GM21528 (cell line): ENCODE results near the gene PGGHG.
"Not testable (repeated sequence)": the region's sequence is repeated elsewhere in the genome, so short reads cannot be mapped to it uniquely, and the experiment has no call there.

Experiments
- ATAC-seq: cut with Tn5 transposase; IDR thresholded peaks from one replicate; pipeline ENCODE4 v1.9.1; 2021; ENCODE audit warnings: mild to moderate bottlenecking, moderate library complexity; ENCODE audit not compliant: unreplicated experiment, low FRiP score

The PGGHG gene

DNA sequence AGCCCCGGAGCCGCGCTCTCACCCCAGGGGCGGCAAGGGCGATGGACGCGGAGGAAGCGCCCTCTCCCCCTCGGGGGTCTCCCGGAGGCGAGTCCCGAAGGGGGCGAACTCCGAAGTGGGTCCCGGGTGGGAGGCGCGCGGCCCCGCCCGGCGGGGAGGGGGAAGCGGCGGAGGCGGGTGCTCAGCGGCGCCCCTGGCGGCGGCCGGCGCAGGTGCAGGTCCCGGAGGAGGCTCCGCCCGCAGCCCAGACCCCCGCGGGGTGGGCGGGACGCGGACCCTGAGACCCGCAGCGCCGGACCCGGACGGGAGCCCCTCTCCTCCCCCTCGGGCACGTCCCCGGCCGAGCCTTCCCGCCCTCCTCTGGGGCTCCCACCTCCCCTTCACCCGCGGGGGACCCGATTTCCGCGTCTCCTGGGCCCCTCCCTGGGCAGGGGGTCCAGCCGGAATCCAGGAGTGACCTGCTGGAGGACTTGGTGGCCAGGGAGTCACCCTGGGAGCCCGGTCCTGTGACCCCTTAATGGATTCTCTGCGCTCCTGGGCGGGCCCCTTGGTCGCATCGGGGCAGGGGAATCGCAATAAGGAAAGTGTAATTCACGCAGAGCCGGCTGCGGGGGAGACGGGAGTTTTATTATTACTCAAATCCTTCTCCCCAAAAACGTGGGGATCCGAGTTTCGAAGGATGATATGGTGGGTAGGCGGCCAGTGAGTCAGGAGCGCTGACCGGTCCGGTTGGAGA, 22.3 kb downstream of the PGGHG start:
- ATAC-seq: not testable (repeated sequence)

DNA sequence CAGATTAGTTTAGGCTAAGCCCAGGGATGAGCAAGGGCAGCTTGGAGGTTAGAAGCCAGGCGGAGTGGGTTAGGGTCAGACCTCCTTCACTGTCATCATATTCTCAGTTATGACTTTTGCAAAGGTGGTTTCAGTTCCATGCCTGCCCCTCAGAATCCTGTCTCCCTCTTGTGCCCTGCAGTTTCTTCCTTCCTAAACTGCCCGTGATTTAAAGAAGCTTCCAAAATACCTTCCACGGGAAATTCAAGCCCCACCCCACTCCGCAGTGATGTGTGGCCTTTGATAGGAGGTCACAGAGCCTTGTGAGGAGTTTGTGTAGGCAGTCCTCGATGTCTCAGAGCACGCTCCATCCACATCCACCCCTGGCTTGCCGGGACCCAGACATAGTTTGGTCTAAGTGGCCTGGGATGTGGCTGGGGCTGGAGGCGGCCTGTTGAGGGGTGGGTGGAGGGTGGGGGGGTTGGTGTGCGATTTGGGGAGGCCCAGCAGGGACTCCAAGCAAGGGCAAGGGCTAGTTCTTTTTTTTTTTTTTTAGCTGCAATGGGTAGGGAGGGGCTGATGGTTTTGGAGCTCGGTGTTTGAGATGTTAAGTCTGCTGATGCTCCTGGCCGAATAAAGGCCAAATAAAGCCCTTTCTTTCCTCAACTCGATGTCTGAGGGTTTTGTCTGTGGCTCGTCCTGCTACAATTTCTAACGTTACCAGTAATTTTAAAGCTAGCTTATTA, 23.3 kb downstream of the PGGHG start:
- ATAC-seq: no peak

DNA sequence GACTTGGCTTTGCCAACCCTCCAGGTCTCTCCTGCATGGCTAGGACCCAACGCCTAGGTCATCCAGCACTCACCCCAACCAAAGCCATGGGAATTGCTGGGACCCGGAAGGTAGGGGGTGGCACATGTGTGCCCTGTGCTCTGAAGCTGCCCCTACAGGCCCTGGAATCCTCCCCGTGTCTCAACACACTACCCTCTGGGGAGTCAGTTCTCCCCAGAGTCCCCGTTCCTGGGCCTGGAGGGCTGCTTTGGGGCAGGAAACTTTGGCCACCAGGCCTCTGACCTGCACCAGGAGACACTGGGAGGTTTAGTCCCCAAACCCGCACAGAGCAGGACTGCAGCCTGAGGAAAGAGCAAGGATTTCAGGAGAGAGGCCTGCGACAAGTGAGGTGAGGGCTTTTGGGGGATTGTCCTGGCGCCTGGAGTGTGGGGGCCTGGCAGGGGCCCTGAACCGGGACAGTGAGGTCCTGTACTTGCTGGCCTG, 24.4 kb downstream of the PGGHG start:
- no peak for ATAC-seq

DNA sequence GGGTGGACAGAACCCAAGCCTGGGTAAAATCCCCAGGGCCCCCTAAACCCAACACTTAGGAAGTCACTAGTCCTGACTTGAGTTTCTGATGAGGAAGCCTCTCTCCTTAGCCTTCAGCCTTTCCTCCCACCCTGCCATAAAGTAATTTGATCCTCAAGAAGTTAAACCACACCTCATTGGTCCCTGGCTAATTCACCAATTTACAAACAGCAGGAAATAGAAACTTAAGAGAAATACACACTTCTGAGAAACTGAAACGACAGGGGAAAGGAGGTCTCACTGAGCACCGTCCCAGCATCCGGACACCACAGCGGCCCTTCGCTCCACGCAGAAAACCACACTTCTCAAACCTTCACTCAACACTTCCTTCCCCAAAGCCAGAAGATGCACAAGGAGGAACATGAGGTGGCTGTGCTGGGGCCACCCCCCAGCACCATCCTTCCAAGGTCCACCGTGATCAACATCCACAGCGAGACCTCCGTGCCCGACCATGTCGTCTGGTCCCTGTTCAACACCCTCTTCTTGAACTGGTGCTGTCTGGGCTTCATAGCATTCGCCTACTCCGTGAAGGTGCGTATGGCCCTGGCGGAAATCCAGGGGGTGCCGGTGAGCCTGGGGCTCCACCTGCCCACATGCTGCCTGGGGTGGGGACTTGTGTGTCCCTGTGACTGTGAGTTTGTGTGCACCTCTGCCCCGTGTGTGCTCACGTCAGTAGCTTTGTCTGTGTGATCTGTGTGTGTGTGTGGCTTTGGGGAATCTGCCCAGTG, 25.0 kb downstream of the PGGHG start, which contains the start of gene IFITM1:
TSS of gene IFITM1 (plus strand) at position 254 of the 767 bp plus-strand sequence. CDS start at position 385, 131 bp downstream.
- ATAC-seq: no peak

DNA sequence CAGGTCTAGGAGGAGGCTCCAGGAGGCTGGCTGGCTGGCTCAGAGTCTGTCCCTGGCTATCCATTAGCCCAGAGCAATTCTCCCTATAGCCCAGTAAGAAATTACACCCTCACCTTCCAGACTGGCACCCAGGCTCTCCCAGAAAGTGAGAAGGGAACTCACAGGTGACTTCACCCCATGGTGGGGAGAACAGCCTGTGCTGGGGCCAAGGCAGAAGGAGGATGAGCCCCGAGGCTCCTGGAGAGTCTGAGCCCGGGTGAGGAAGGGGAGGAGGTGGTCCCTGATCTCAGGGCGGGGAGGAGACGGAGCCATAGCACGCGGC, 25.6 kb downstream of the PGGHG start:
- not testable (repeated sequence) for ATAC-seq

DNA sequence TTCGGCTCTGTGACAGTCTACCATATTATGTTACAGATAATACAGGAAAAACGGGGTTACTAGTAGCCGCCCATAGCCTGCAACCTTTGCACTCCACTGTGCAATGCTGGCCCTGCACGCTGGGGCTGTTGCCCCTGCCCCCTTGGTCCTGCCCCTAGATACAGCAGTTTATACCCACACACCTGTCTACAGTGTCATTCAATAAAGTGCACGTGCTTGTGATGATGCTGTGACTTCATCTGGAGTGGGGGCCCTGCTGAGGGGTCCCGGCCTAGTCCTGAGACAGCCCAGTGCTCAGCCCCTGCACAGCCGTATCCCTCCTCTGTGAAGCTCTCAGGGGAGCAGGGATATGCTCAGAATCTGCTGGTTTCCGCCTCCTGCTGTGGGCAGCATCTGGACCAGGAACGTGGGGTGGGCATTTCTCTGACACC, 26.1 kb downstream of the PGGHG start:
- ATAC-seq: no peak

DNA sequence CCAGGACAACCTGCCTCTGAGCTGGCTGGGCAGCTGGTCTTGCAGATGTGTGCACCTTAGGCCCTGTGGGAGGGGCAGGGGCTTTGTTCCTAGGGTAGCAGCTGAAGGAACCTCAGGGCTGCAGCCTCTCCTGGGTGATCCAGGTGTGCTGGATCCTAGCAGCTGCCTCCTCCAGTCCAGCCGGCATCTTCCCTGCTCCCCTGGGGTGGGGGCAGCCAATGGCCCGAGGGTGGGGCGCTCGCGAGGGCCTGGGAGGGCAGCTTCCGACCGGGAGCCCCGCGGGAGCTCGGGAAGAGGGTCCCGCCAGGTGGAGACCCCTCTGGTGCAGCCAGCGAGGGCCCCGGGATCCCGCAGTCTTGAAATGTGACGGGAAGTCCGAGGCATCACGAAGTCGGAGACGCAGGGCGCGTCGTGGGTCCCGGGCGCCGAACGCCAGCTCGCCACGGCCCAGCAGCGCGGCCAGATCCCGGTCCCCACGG, 26.6 kb downstream of the PGGHG start:
- no peak for ATAC-seq

DNA sequence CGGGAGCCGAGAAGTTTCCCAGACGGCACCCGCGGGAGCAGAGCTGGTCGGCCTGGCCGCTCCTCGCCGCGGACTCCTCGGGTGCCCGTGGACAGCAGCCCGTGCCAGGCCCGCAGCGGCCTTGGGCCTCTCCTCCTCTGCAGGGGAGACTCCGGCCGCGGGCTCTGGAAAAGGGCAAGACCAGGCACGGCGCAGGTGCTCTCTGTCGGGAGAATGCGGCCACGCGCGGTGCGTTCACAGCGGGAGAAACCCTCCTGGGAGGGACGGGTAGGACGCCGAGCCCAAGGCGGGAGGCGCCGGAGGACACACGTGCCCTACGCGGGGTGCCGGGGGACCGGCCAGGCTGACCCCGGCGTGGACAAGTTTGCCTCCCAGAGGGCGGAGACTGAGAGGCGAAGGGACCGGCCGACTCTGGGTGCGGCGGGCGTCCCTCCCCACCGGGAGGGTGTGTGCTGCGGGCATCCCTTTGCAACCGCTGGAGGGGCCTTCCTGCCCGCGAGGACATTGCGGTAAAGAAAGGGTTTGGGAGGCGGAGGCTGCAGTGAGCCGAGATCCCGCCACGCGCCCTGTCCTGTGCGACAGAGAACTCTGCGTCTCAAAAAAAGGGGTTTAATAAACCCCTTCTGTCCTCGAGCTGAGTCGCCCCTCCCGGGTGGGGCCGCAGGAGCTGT, 27.2 kb downstream of the PGGHG start:
- no peak for ATAC-seq

DNA sequence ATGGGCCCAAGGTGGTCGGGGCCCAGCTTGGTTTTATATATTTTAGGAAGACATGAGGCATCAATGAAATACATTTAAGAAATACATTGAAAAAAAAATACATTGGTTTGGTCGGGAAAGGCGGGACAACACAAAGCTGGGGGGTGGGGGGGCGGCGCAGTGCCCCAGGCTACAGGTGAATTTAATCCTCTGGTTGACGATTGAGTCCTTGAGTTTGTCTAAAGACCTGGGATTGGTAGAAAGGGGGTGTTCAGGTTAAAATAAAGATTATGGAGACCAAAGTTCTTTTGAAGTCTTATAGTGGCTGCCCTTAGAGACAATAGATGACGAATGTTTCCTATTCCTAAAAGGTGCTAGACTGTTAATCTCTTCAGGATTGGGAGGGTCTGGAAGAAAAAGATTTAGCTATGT, 28.0 kb downstream of the PGGHG start:
- ATAC-seq: no peak

DNA sequence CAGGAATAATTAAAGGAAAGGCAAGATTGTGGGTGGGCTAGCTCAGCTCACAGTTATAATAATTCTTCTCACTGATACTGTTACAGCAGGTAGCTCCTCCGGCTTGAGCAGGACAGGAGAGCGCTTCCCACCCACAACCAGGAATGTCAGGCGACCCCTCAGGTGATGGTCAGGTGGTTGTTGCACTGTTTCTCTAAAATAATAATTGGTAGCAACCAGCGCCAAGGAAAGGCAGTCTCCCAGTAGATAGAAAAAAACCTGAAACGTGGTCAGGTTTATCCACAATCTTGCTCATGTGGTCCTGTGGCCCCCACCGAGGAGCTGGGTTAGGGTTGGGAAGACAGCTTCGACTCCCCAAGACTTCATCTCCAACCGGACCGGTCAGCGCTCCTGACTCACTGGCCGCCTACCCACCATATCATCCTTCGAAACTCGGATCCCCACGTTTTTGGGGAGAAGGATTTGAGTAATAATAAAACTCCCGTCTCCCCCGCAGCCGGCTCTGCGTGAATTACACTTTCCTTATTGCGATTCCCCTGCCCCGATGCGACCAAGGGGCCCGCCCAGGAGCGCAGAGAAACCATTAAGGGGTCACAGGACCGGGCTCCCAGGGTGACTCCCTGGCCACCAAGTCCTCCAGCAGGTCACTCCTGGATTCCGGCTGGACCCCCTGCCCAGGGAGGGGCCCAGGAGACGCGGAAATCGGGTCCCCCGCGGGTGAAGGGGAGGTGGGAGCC, 28.9 kb downstream of the PGGHG start:
- not testable (repeated sequence) for ATAC-seq

DNA sequence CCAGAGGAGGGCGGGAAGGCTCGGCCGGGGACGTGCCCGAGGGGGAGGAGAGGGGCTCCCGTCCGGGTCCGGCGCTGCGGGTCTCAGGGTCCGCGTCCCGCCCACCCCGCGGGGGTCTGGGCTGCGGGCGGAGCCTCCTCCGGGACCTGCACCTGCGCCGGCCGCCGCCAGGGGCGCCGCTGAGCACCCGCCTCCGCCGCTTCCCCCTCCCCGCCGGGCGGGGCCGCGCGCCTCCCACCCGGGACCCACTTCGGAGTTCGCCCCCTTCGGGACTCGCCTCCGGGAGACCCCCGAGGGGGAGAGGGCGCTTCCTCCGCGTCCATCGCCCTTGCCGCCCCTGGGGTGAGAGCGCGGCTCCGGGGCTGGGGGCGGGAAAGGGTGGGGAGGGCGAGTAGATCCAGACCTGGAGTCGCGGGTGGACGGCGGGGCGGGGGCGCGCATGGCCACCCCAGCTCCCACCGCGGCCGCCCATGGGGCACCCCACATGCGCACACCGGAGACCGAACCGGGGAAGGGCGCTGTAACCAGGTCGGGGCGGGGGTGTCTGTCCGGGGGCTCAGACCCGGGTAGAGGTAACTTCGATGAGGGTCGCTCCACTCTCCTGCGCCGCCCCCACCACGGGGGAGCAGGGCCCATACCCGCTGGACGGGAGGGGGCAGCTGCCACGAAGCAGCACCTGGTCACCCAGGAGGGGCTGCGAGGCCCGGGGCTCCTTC, 29.6 kb downstream of the PGGHG start:
- ATAC-seq: not testable (repeated sequence)

DNA sequence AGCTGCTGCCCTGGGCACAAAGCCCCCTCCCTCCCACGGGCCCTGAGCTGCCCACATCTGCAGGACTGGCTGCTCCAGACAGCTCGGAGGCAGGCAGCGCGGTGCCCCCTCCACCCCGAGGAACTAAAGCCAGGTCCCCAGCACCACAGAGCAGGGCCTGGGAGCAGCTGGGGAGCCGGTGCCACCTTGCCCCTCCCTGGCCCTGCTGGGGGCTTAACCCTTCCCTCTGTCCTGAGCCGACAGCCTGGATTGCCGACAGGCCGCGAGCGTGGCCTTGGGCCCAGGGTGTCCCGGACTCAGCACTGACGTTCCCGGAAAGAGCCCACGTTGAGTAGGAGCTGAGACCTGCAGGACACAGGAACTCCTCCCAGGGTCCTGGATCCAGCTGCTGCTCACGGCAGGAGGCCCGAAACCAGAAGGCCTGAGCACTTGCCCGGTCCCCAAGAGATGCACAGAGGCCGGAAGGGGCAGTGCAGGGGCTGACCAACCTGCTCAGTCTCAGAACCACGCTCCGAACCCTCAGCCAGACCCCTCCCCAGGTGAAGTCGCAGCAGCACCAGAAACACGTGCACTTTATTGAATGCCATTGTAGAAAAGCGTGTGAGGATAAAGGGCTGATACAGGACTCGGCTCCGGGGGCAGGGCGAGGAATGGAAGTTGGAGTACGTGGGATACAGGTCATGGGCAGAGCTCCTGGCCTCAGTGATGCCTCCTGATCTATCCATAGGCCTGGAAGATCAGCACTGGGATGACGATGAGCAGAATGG, 30.4 kb downstream of the PGGHG start:
- ATAC-seq: not testable (repeated sequence)

DNA sequence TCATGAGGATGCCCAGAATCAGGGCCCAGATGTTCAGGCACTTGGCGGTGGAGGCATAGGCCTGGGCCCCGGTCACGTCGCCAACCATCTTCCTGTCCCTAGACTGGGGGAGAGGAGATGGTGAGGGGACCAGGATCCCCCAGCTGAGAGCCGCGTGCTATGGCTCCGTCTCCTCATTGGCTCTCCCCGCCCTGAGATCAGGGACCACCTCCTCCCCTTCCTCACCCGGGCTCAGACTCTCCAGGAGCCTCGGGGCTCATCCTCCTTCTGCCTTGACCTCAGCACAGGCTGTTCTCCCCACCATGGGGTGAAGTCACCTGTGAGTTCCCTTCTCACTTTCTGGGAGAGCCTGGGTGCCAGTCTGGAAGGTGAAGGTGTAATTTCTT, 31.0 kb downstream of the PGGHG start:
- ATAC-seq: not testable (repeated sequence)

DNA sequence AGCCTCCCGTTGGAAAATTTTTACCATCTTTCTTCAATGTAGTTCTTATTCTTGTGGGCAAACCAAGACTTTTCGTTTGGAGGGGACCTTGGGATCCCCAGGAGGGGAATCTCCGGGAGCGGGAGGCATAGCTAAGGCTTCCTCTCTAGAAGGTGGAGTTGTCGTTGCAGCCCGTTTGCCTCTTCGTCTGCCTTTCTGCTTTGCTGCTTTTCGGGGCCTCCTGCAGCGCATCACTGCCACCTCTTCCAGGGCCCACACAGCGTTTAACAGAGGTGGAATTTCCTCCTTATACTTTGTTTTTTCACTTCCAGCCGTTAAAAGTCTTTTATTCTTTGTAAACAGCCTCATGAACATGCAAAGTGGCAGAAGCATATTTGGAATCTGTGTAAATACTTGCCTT, 35.2 kb downstream of the PGGHG start:
- no peak for ATAC-seq

DNA sequence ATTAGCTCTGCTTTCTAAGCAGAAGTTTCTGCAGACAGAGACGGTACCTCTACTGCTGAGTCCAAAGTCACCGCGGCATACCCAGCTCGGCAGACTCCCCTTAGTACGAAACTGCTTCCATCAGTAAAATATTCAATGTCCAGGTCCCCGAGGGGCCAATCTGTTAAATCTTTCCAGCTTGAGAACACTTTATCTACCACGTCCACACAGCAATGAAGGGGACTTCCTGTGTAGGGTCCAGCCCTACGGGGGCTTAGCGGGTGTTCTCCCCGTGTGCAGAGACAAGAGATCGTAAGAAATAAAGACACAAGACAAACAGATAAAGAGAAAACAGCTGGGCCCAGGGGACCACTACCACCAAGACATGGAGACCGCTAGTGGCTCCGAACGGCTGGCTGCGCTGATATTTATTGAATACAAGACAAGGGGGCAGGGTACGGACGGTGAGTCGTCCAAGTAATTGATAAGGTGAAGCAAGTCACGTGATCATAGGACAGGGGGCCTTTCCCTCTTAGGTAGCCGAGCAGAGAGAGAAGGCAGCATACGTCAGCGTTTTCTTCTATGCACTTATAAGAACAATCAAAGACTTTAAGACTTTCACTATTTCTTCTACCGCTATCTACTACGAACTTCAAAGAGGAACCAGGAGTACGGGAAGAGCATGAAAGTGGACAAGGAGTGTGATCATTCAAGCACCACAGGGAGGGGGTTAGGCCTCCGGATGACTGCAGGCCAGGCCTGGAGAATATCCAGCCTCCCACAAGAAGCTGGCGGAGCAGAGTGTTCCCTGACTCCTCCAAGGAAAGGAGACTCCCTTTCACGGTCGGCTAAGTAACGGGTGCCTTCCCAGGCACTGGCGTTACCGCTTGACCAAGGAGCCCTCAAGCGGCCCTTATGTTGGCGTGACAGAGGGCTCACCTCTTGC, 35.9 kb downstream of the PGGHG start:
- not testable (repeated sequence) for ATAC-seq

DNA sequence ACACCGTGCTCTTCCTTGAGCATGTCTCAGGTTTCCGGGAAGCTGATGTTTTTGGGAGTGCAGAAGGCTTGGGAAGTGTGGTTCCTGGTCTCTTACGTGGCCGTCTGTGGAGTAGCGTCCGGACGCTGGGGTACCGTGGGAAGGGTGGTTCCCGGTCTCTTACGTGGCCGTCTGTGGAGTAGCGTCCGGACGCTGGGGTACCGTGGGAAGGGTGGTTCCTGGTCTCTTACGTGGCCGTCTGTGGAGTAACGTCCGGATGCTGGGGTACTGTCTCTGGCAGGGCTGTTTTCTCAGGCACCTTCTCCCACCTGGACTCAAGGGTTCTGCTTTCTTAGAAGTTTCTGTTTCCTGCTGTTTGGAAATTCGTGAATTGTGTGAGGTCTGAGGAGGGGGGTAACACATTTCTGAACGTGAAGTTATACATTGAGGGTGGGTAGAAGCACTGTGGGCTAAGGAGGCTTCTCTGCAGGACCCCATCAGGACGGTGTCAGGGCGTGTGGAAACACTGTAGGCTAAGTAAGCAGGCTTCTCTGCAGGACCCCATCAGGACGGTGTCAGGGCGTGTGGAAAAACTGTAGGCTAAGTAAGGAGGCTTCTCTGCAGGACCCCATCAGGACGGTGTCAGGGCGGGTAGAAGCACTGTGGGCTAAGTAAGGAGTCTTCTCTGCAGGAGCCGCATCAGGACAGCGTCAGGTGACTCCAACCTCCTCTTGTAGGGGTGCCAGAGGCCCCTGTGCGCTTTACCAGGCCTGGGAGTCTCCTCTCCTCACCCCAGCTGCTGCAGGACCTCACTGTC, 37.1 kb downstream of the PGGHG start:
- no peak for ATAC-seq

DNA sequence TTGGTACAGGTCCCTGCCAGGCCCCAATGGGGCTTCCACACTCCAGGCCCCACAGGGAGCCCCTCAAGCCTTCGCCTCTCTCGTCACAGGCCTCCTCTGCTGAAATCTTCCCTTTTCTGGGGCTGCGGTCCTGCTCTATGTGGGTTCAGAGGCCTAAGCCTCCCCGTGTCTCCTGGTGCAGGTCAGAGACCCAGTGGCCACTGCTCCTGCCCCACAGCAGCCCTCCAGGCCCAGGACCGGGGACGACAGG, 37.6 kb downstream of the PGGHG start:
- ATAC-seq: peak; percentile 15
